ENCODE measurements around the gene DKK3. TPM values are rescaled to one million over a fixed set of nuclear protein-coding genes. Genes with fewer than 3 reads are reported as not detected.

DKK3 gene
- total RNA-seq, 1 donor from 2014 or later: not detected

- no peak for DNase-seq
- intact Hi-C loops (cut with micrococcal nuclease): no loop called here
- no peaks in the 10 kb centered on the region for H3K36me3 Mint-ChIP-seq (ENCODE audit: low read depth)
Measured at GRCh38 chr11:11977206-11977938, 31.1 kb downstream of the DKK3 start.

GRCh38 chr11:11976481-11977127, 31.8 kb downstream of the DKK3 start:
- Mint-ChIP-seq H3K36me3 (ENCODE audit: low read depth) (no peaks in the 10 kb centered on the region), H3K27ac (no peak overlapping the region), H3K4me1 (no peaks in the 10 kb centered on the region), H3K4me3 (no peak overlapping the region), H3K9me3 (no peaks in the 10 kb centered on the region), H3K27me3 (peaks cover 4% of the 10 kb centered on the region)
- intact Hi-C loops (cut with micrococcal nuclease): no loop called here
- DNase-seq: no peak

More at GRCh38 chr11:11977206-11977938, 31.1 kb downstream of the DKK3 start:
- H3K27ac Mint-ChIP-seq: no peak overlapping the region
- peaks cover 5% of the 10 kb centered on the region for H3K27me3 Mint-ChIP-seq
- H3K4me1 Mint-ChIP-seq: no peaks in the 10 kb centered on the region
- H3K9me3 Mint-ChIP-seq: no peaks in the 10 kb centered on the region
- H3K4me3 Mint-ChIP-seq: no peak overlapping the region

- Mint-ChIP-seq H3K36me3 (ENCODE audit: low read depth) (no peaks in the 10 kb centered on the region), H3K4me1 (no peaks in the 10 kb centered on the region), H3K27me3 (peaks cover 3% of the 10 kb centered on the region), H3K27ac (no peak overlapping the region), H3K4me3 (no peak overlapping the region), H3K9me3 (no peaks in the 10 kb centered on the region)
- DNase-seq: no peak
- intact Hi-C loops (cut with micrococcal nuclease): no loop called here
Measured at GRCh38 chr11:11975201-11976092, 33.0 kb downstream of the DKK3 start.

- Mint-ChIP-seq H3K27me3 (peaks cover 3% of the 10 kb centered on the region), H3K9me3 (no peaks in the 10 kb centered on the region)
- no peak for DNase-seq
Measured at GRCh38 chr11:11973866-11974265, 34.6 kb downstream of the DKK3 start.

GRCh38 chr11:11973361-11973800, 35.0 kb downstream of the DKK3 start:
- no peak for DNase-seq
- intact Hi-C loops (cut with micrococcal nuclease): no loop called here
- Mint-ChIP-seq H3K4me3 (no peak overlapping the region), H3K9me3 (no peaks in the 10 kb centered on the region), H3K27me3 (peaks cover 3% of the 10 kb centered on the region), H3K4me1 (no peaks in the 10 kb centered on the region), H3K27ac (no peak overlapping the region), H3K36me3 (ENCODE audit: low read depth) (no peaks in the 10 kb centered on the region)

More at GRCh38 chr11:11973866-11974265, 34.6 kb downstream of the DKK3 start:
- Mint-ChIP-seq H3K27ac (no peak overlapping the region), H3K36me3 (ENCODE audit: low read depth) (no peaks in the 10 kb centered on the region), H3K4me3 (no peak overlapping the region), H3K4me1 (no peaks in the 10 kb centered on the region)
- intact Hi-C loops (cut with micrococcal nuclease): no loop called here

GRCh38 chr11:11972730-11973341, 35.6 kb downstream of the DKK3 start:
- intact Hi-C loops (cut with micrococcal nuclease): no loop called here
- H3K4me1 Mint-ChIP-seq: no peaks in the 10 kb centered on the region
- H3K27ac Mint-ChIP-seq: no peak overlapping the region
- DNase-seq: no peak
- no peaks in the 10 kb centered on the region for H3K36me3 Mint-ChIP-seq (ENCODE audit: low read depth)
- H3K9me3 Mint-ChIP-seq: no peaks in the 10 kb centered on the region
- H3K27me3 Mint-ChIP-seq: peaks cover 3% of the 10 kb centered on the region
- no peak overlapping the region for H3K4me3 Mint-ChIP-seq

GRCh38 chr11:11971906-11972547, 36.4 kb downstream of the DKK3 start:
- intact Hi-C loops (cut with micrococcal nuclease): no loop called here
- no peak for DNase-seq
- H3K9me3 Mint-ChIP-seq: no peaks in the 10 kb centered on the region
- no peaks in the 10 kb centered on the region for H3K36me3 Mint-ChIP-seq (ENCODE audit: low read depth)
- no peak overlapping the region for H3K4me3 Mint-ChIP-seq
- H3K27me3 Mint-ChIP-seq: peaks cover 2% of the 10 kb centered on the region
- H3K27ac Mint-ChIP-seq: no peak overlapping the region
- peaks cover under 1% of the 10 kb centered on the region for H3K4me1 Mint-ChIP-seq

GRCh38 chr11:11970556-11970955, 37.9 kb downstream of the DKK3 start:
- H3K36me3 Mint-ChIP-seq (ENCODE audit: low read depth): no peaks in the 10 kb centered on the region
- no peak for DNase-seq
- intact Hi-C loops (cut with micrococcal nuclease): no loop called here

GRCh38 chr11:11969380-11970215, 38.8 kb downstream of the DKK3 start:
- Mint-ChIP-seq H3K36me3 (ENCODE audit: low read depth) (no peaks in the 10 kb centered on the region), H3K27ac (no peak overlapping the region), H3K27me3 (peaks cover 2% of the 10 kb centered on the region), H3K4me3 (no peak overlapping the region), H3K4me1 (peaks cover 2% of the 10 kb centered on the region), H3K9me3 (no peaks in the 10 kb centered on the region)
- DNase-seq: no peak
- intact Hi-C loops (cut with micrococcal nuclease): loop anchor here (5.0 to 10.0 kb wide), 2 partner anchors 182 to 315 kb away; no protein-coding TSS in a partner anchor

More at GRCh38 chr11:11970556-11970955, 37.9 kb downstream of the DKK3 start:
- peaks cover 2% of the 10 kb centered on the region for H3K27me3 Mint-ChIP-seq
- no peak overlapping the region for H3K27ac Mint-ChIP-seq
- H3K9me3 Mint-ChIP-seq: no peaks in the 10 kb centered on the region
- H3K4me1 Mint-ChIP-seq: peaks cover 2% of the 10 kb centered on the region
- H3K4me3 Mint-ChIP-seq: no peak overlapping the region

GRCh38 chr11:11968511-11969280, 39.7 kb downstream of the DKK3 start:
- intact Hi-C loops (cut with micrococcal nuclease): loop anchor here (5.0 to 10.0 kb wide), 2 partner anchors 181 to 316 kb away; no protein-coding TSS in a partner anchor
- no peak overlapping the region for H3K4me3 Mint-ChIP-seq
- no peak overlapping the region for H3K27ac Mint-ChIP-seq
- H3K36me3 Mint-ChIP-seq (ENCODE audit: low read depth): no peaks in the 10 kb centered on the region
- no peaks in the 10 kb centered on the region for H3K9me3 Mint-ChIP-seq
- peaks cover 2% of the 10 kb centered on the region for H3K4me1 Mint-ChIP-seq
- H3K27me3 Mint-ChIP-seq: peaks cover 6% of the 10 kb centered on the region
- DNase-seq: no peak

- Mint-ChIP-seq H3K27me3 (peaks cover 6% of the 10 kb centered on the region), H3K9me3 (no peaks in the 10 kb centered on the region), H3K36me3 (ENCODE audit: low read depth) (no peaks in the 10 kb centered on the region), H3K4me3 (no peak overlapping the region), H3K4me1 (peaks cover 2% of the 10 kb centered on the region), H3K27ac (no peak overlapping the region)
- DNase-seq: no peak
- intact Hi-C loops (cut with micrococcal nuclease): loop anchor here (5.0 to 10.0 kb wide), 2 partner anchors 181 to 317 kb away; no protein-coding TSS in a partner anchor
Measured at GRCh38 chr11:11967669-11968510, 40.5 kb downstream of the DKK3 start.
